SK-N-SH (cell line): ENCODE measurements around the gene TSHZ3. TPM values are rescaled to one million over a fixed set of nuclear protein-coding genes. Genes with fewer than 3 reads are reported as not detected.

Source experiments
- CTCF ChIA-PET: fragments of 300-600, 350-600 bp; formaldehyde crosslinking; extraction: SDS; loops from one replicate; lab custom pipeline; 2021; lab: Yijun Ruan, JAX
- POLR2A ChIA-PET: fragments of 350-600 bp; sonication (Branson Sonifier 250); formaldehyde crosslinking; extraction: SDS; loops from one replicate; lab custom pipeline; 2020; ENCODE audit warnings: antibody characterized with exemption, inconsistent platforms; lab: Yijun Ruan, JAX
- DNase-seq: peaks from one replicate; pipeline ENCODE4 v3.0.0; 2012
- H2AFZ ChIP-seq: fragments of 200-600 bp; sonication (generic); 2 replicates; pipeline ENCODE4 v1.8.1; 2016; ENCODE audit warnings: antibody characterized with exemption, mild to moderate bottlenecking, low read depth
- H3F3A ChIP-seq: fragments of 200-600 bp; sonication (generic); replicated peaks from 2 replicates; pipeline ENCODE3; 2016; ENCODE audit warnings: antibody characterized with exemption, mild to moderate bottlenecking; ENCODE audit not compliant: insufficient read depth
- H3K27ac ChIP-seq, 2 experiments: fragments of 200-500 bp in 1 of 2; fragments of 200-600 bp in 1 of 2; sonication (Bioruptor generic) in 1 of 2; sonication (generic), shearing (Covaris generic) in 1 of 2; 2 replicates each; pipeline versions ENCODE4 v1.5.1 to v1.6.1; 2014 to 2016; ENCODE audit warnings: low read depth in 2 of 2, inconsistent platforms in 1 of 2, low read length in 1 of 2, mild to moderate bottlenecking in 1 of 2, mixed read lengths in 1 of 2
- H3K27me3 ChIP-seq: fragments of 200-600 bp; sonication (generic), shearing (Covaris generic); 2 replicates; pipeline ENCODE4 v1.6.1; 2016; ENCODE audit warnings: mixed run types; ENCODE audit not compliant: insufficient read depth
- H3K36me3 ChIP-seq, 2 experiments: fragments of 200-500 bp in 1 of 2; fragments of 200-600 bp in 1 of 2; sonication (Bioruptor generic) in 1 of 2; sonication (generic) in 1 of 2; replicated peaks in 1 of 2; 2 replicates each; pipeline versions ENCODE3 to v1.5.1; 2014 to 2016; ENCODE audit warnings: low read length in 1 of 2, mild to moderate bottlenecking in 1 of 2; ENCODE audit not compliant: insufficient read depth in 2 of 2, control insufficient read depth in 1 of 2
- H3K4me1 ChIP-seq, 2 experiments: fragments of 200-500 bp in 1 of 2; fragments of 200-600 bp in 1 of 2; sonication (Bioruptor generic) in 1 of 2; sonication (generic), shearing (Covaris generic) in 1 of 2; 2 replicates each; pipeline versions ENCODE4 v1.5.1 to v1.6.1; 2014 to 2016; ENCODE audit warnings: low read depth in 1 of 2, low read length in 1 of 2, mixed run types in 1 of 2; ENCODE audit not compliant: insufficient read depth in 2 of 2, control insufficient read depth in 1 of 2
- H3K4me2 ChIP-seq: fragments of 200-600 bp; sonication (generic), shearing (Covaris generic); 2 replicates; pipeline ENCODE4 v1.6.1; 2017; ENCODE audit warnings: mixed run types
- H3K4me3 ChIP-seq, 2 experiments: fragments of 200-500 bp in 1 of 2; fragments of 200-600 bp in 1 of 2; sonication (Bioruptor generic) in 1 of 2; sonication (generic), shearing (Covaris generic) in 1 of 2; 2 replicates each; pipeline versions ENCODE4 v1.5.1 to v1.8.1; 2014 to 2016; ENCODE audit warnings: low read depth in 2 of 2, inconsistent platforms in 1 of 2, low read length in 1 of 2, mild to moderate bottlenecking in 1 of 2, mixed read lengths in 1 of 2, moderate library complexity in 1 of 2
- H3K79me2 ChIP-seq: fragments of 200-600 bp; sonication (generic); 2 replicates; pipeline ENCODE4 v1.8.1; 2017; ENCODE audit warnings: mild to moderate bottlenecking; ENCODE audit not compliant: insufficient read depth
- H3K9ac ChIP-seq: fragments of 200-600 bp; sonication (generic); 2 replicates; pipeline ENCODE4 v1.6.1; 2017; ENCODE audit warnings: mixed run types
- H3K9me2 ChIP-seq: fragments of 200-600 bp; sonication (generic); 2 replicates; pipeline ENCODE4 v1.6.1; 2017; ENCODE audit warnings: mixed run types
- H3K9me3 ChIP-seq: fragments of 200-600 bp; sonication (generic); 2 replicates; pipeline ENCODE4 v1.6.1; 2017; ENCODE audit warnings: mixed run types, mild to moderate bottlenecking, moderate library complexity
- H4K20me1 ChIP-seq: fragments of 200-600 bp; sonication (generic); 2 replicates; pipeline ENCODE4 v1.6.1; 2017; ENCODE audit warnings: mild to moderate bottlenecking, mixed run types; ENCODE audit not compliant: insufficient read depth
- CHD2 ChIP-seq: fragments of 150-350 bp; IDR thresholded peaks from 2 replicates; pipeline ENCODE4 v1.6.1; 2018; ENCODE audit warnings: low read length; ENCODE audit not compliant: partially characterized antibody
- EZH2phosphoT487 ChIP-seq: fragments of 200-600 bp; sonication (generic); IDR thresholded peaks from 2 replicates; pipeline ENCODE4 v1.6.1; 2017; ENCODE audit warnings: low read depth, mixed run types, mild to moderate bottlenecking, antibody characterized with exemption, moderate library complexity, borderline replicate concordance
- FOSL2 ChIP-seq: IDR thresholded peaks from 2 replicates; pipeline ENCODE4 v1.4.0; 2012; ENCODE audit warnings: low read depth, mild to moderate bottlenecking, moderate library complexity, borderline replicate concordance
- FOXJ3 ChIP-seq: sonication (generic); formaldehyde crosslinking; IDR thresholded peaks from 2 replicates; pipeline ENCODE4 v1.5.1; 2020; ENCODE audit warnings: mild to moderate bottlenecking, missing genetic modification reagents
- GABPA ChIP-seq: IDR thresholded peaks from 2 replicates; pipeline ENCODE4 v1.4.0; 2012; ENCODE audit warnings: low read depth, mild to moderate bottlenecking
- GATA2 ChIP-seq: sonication (generic); formaldehyde crosslinking; IDR thresholded peaks from 2 replicates; pipeline ENCODE4 v1.5.0; 2020; ENCODE audit warnings: mild to moderate bottlenecking, missing genetic modification reagents
- JUND ChIP-seq: IDR thresholded peaks from 2 replicates; pipeline ENCODE4 v1.4.0; 2012
- MAX ChIP-seq: IDR thresholded peaks from 2 replicates; pipeline ENCODE4 v1.4.0; 2012; ENCODE audit warnings: low read depth
- MEF2A ChIP-seq: IDR thresholded peaks from 2 replicates; pipeline ENCODE4 v1.4.0; 2012; ENCODE audit warnings: low read depth, borderline replicate concordance
- MXI1 ChIP-seq: IDR thresholded peaks from 2 replicates; pipeline ENCODE4 v1.6.1; 2012; ENCODE audit warnings: mild to moderate bottlenecking, low read depth, low read length, improper control_type of control experiment
- NFIC ChIP-seq: IDR thresholded peaks from 2 replicates; pipeline ENCODE4 v1.4.0; 2012; ENCODE audit warnings: borderline replicate concordance
- TAF1 ChIP-seq: IDR thresholded peaks from 2 replicates; pipeline ENCODE4 v1.6.1; 2012; ENCODE audit warnings: low read depth, mild to moderate bottlenecking, low read length, moderate library complexity, borderline replicate concordance
- TCF12 ChIP-seq: IDR thresholded peaks from 2 replicates; pipeline ENCODE4 v1.4.0; 2012
- USF1 ChIP-seq: IDR thresholded peaks from 2 replicates; pipeline ENCODE4 v1.4.0; 2012; ENCODE audit warnings: low read depth, borderline replicate concordance
- WGBS: methylation state at CpG from one replicate; pipeline ENCODE4 v1.1.6; 2017; ENCODE audit warnings: low lambda C conversion rate; 5-methylcytosine and 5-hydroxymethylcytosine counted together
- polyA plus RNA-seq, 3 experiments: library from polyadenylated mRNA; depleted of rRNA; stranded (reverse); fragments of >200 nt; gene quantifications; 2 replicates each; pipeline ENCODE4 v1.2.3, GENCODE V29; 2012
- TF ChIP-seq, protein P1 (sequence below): fragments of 150-350 bp; IDR thresholded peaks from 2 replicates; pipeline ENCODE4 v1.6.1; 2017; ENCODE audit warnings: antibody characterized with exemption, low read length, low read depth, borderline replicate concordance
- TF ChIP-seq, protein P2 (sequence below): IDR thresholded peaks from 2 replicates; pipeline ENCODE4 v1.4.0; 2012; ENCODE audit warnings: low read depth, borderline replicate concordance
- TF ChIP-seq, protein P3 (sequence below): fragments of 150-350 bp; IDR thresholded peaks from 2 replicates; pipeline ENCODE4 v1.6.1; 2016; ENCODE audit warnings: mild to moderate bottlenecking, low read depth, low read length

Gene TSHZ3
- polyA plus RNA-seq, 1 of the 3 experiments (the other 2 are of a cell fraction): 3.3 TPM

DNA sequence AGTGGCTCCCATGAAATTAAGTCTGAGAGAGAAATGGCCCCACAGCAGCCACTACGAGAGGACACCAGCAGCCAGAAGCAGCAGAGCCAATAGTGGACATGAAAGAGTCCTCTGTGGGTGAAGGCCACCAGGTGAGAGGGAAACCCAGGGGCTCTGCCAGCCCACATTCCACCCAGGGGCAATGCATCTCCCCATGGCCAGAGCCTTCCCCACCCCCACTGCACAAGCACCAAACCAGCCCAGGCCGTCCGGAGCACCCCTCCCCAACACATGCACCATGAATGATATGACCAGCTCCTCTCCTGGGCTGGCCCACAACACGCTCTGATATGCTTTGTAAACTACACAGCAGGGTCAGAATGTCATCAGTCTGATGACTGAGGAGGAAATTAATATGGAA lies 66.9 kb downstream of the TSHZ3 start:
- TF ChIP-seq FOXJ3 (no peak), MAX (no peak), FOSL2 (no peak), GABPA (no peak), EZH2phosphoT487 (no peak), MEF2A (no peak), TCF12 (no peak), TAF1 (no peak), GATA2 (CRISPR knock-in tag) (no peak), USF1 (no peak), CHD2 (no peak), MXI1 (no peak), JUND (no peak), NFIC (no peak)
- TF ChIP-seq, protein P1, sequence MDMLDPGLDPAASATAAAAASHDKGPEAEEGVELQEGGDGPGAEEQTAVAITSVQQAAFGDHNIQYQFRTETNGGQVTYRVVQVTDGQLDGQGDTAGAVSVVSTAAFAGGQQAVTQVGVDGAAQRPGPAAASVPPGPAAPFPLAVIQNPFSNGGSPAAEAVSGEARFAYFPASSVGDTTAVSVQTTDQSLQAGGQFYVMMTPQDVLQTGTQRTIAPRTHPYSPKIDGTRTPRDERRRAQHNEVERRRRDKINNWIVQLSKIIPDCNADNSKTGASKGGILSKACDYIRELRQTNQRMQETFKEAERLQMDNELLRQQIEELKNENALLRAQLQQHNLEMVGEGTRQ: no peak
- TF ChIP-seq, protein P2, sequence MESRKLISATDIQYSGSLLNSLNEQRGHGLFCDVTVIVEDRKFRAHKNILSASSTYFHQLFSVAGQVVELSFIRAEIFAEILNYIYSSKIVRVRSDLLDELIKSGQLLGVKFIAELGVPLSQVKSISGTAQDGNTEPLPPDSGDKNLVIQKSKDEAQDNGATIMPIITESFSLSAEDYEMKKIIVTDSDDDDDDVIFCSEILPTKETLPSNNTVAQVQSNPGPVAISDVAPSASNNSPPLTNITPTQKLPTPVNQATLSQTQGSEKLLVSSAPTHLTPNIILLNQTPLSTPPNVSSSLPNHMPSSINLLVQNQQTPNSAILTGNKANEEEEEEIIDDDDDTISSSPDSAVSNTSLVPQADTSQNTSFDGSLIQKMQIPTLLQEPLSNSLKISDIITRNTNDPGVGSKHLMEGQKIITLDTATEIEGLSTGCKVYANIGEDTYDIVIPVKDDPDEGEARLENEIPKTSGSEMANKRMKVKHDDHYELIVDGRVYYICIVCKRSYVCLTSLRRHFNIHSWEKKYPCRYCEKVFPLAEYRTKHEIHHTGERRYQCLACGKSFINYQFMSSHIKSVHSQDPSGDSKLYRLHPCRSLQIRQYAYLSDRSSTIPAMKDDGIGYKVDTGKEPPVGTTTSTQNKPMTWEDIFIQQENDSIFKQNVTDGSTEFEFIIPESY: no peak
- TF ChIP-seq, protein P3, sequence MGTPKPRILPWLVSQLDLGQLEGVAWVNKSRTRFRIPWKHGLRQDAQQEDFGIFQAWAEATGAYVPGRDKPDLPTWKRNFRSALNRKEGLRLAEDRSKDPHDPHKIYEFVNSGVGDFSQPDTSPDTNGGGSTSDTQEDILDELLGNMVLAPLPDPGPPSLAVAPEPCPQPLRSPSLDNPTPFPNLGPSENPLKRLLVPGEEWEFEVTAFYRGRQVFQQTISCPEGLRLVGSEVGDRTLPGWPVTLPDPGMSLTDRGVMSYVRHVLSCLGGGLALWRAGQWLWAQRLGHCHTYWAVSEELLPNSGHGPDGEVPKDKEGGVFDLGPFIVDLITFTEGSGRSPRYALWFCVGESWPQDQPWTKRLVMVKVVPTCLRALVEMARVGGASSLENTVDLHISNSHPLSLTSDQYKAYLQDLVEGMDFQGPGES: no peak
- TF ChIP-seq, all 33 proteins: peak for 0
- Histone ChIP-seq H3K9ac (no peak overlapping the region), H3K4me1 (peaks cover 3 to 4% of the 10 kb centered on the region in 2 experiments; a peak in 1 of 4 replicates), H3K9me3 (no peaks in the 10 kb centered on the region), H3K27ac (no peak overlapping the region), H3F3A (no peaks in the 10 kb centered on the region), H3K27me3 (no peaks in the 10 kb centered on the region), H3K9me2 (no peaks in the 10 kb centered on the region), H2AFZ (no peak overlapping the region), H3K4me3 (no peak overlapping the region), H3K36me3 (no peaks in the 10 kb centered on the region), H4K20me1 (no peaks in the 10 kb centered on the region), H3K4me2 (no peak overlapping the region), H3K79me2 (peaks cover 11% of the 10 kb centered on the region)
- WGBS: 73% methylated on average over 4 of the region's 4 CpGs
- no peak for DNase-seq
- POLR2A ChIA-PET: no interaction called here
- CTCF ChIA-PET: interaction anchor here (1.1 kb wide), 1 partner anchor 600 kb away, joined by 3 read pairs; no protein-coding TSS in a partner anchor
